Muscle of arm (tissue), 14 donors: ENCODE results near the gene VAPB. TPM values are rescaled to one million over a fixed set of nuclear protein-coding genes. Genes with fewer than 3 reads are reported as not detected.
"Not testable (repeated sequence)": the region's sequence is repeated elsewhere in the genome, so short reads cannot be mapped to it uniquely, and the experiment has no call there.

Experiments
- DNase-seq: peaks from one replicate; pipeline ENCODE4 v3.0.0-alpha.2; 2013
- long read RNA-seq, 11 donors: transcript quantifications; one replicate each; lab custom pipeline, GENCODE V29; 2026
- polyA plus RNA-seq, 12 donors: library from polyadenylated mRNA; unstranded; fragments of 120-200 nt; gene quantifications; one replicate each; pipeline ENCODE4 v1.2.1, GENCODE V29; 2013; ENCODE audit not compliant: insufficient read length in 12 of 12

Gene VAPB, protein sequence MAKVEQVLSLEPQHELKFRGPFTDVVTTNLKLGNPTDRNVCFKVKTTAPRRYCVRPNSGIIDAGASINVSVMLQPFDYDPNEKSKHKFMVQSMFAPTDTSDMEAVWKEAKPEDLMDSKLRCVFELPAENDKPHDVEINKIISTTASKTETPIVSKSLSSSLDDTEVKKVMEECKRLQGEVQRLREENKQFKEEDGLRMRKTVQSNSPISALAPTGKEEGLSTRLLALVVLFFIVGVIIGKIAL
- polyA plus RNA-seq, result 10 to 100 TPM in 11 of 12 donors, not detected in 1; 52.0 to 64.8 (median 58.9) TPM
- long read RNA-seq, donor 1, full-length matches to known transcripts, result 16 of 16 reads
- long read RNA-seq, donor 1, partial matches to known transcripts, result 0 of 16 reads
- long read RNA-seq, donor 1, other reads (novel, unspliced or antisense), result 0 of 16 reads
- long read RNA-seq, donor 2, full-length matches to known transcripts, result 27 of 56 reads
- long read RNA-seq, donor 2, partial matches to known transcripts, result 29 of 56 reads
- long read RNA-seq, donor 2, other reads (novel, unspliced or antisense), result 0 of 56 reads
- long read RNA-seq, donor 3, full-length matches to known transcripts, result 5 of 5 reads
- long read RNA-seq, donor 3, partial matches to known transcripts, result 0 of 5 reads
- long read RNA-seq, donor 3, other reads (novel, unspliced or antisense), result 0 of 5 reads
- long read RNA-seq, donor 4, full-length matches to known transcripts, result 12 of 12 reads
- long read RNA-seq, donor 4, partial matches to known transcripts, result 0 of 12 reads
- long read RNA-seq, donor 4, other reads (novel, unspliced or antisense), result 0 of 12 reads
- long read RNA-seq, donor 5, full-length matches to known transcripts, result 15 of 15 reads
- long read RNA-seq, donor 5, partial matches to known transcripts, result 0 of 15 reads
- long read RNA-seq, donor 5, other reads (novel, unspliced or antisense), result 0 of 15 reads
- long read RNA-seq, donor 6, full-length matches to known transcripts, result 7 of 7 reads
- long read RNA-seq, donor 6, partial matches to known transcripts, result 0 of 7 reads
- long read RNA-seq, donor 6, other reads (novel, unspliced or antisense), result 0 of 7 reads
- long read RNA-seq, donor 7, full-length matches to known transcripts, result 10 of 10 reads
- long read RNA-seq, donor 7, partial matches to known transcripts, result 0 of 10 reads
- long read RNA-seq, donor 7, other reads (novel, unspliced or antisense), result 0 of 10 reads
- long read RNA-seq, donor 8, full-length matches to known transcripts, result 16 of 16 reads
- long read RNA-seq, donor 8, partial matches to known transcripts, result 0 of 16 reads
- long read RNA-seq, donor 8, other reads (novel, unspliced or antisense), result 0 of 16 reads
- long read RNA-seq, donor 9, full-length matches to known transcripts, result 11 of 44 reads
- long read RNA-seq, donor 9, partial matches to known transcripts, result 33 of 44 reads
- long read RNA-seq, donor 9, other reads (novel, unspliced or antisense), result 0 of 44 reads
- long read RNA-seq, donor 10, full-length matches to known transcripts, result 25 of 101 reads
- long read RNA-seq, donor 10, partial matches to known transcripts, result 76 of 101 reads
- long read RNA-seq, donor 10, other reads (novel, unspliced or antisense), result 0 of 101 reads
- long read RNA-seq, donor 11, full-length matches to known transcripts, result 25 of 62 reads
- long read RNA-seq, donor 11, partial matches to known transcripts, result 37 of 62 reads
- long read RNA-seq, donor 11, other reads (novel, unspliced or antisense), result 0 of 62 reads

DNA sequence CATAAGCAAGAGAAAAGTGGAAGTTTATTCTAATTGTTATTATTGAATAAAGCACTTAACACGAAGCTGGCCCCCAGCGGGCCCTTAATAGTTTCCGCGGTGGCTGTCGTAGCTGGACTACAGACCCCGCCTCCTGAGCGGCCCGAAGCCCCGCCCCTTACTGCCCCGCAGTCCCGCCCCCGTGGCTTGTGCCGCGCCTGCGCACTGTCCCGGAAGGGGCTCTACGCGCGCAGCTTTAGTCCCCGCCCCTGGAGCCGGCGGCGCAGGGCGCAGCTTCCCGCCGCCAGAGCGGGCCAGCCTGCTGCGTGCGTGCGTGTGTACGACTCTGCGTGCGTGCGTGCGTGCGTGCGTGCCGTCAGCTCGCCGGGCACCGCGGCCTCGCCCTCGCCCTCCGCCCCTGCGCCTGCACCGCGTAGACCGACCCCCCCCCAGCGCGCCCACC lies at the start of gene VAPB:
Gene VAPB, plus strand, starts transcription at position 348 of the 442 bp plus-strand sequence. CDS start 231 bp downstream, outside the sequence.
- DNase-seq, result peak; percentile 96

DNA sequence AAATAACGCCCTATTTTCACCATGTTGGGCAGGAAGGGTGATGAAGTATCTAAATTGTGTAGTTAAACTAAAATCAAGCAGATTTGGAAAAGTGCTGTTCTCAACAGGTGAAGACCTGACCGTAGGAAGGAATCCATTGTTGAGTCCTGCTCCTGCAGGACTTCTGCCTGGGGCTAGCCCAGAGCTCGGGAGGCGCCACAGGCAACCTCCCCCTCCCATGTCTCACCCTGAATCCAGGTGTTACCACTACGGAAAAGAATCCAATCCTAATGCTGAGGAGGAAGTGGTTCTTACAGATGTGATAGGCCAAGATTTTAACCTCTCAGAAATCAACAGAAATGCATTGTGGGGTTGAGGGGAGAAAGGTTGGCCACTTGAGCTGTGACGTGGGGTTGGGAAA lies 49.3 kb upstream of the VAPB start:
- no peak for DNase-seq

DNA sequence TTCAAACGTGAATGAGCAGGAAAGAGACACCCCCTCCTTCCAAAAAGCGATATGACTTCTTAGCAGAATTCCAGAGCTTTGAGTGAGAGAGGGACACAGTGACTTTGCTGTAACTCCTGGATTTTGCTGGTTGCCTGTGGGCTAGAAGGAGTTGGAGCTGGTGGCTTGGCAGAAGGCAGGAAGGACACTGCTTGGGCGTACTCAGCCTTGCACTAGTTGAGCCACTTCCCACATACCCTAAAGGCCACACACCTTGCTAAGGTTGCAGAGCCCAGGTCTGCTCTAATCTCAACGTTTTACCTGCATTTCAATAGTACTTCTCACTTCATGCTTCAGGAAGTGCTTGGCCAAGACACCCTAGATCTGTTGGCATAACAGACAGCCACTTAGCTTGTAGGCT lies 48.9 kb upstream of the VAPB start:
- DNase-seq, result no peak

GRCh38 chr20:58340853-58341252 lies 48.2 kb upstream of the VAPB start:
- no peak for DNase-seq

- DNase-seq, result no peak
Observed at GRCh38 chr20:58342104-58342945, 46.7 kb upstream of the VAPB start.

DNA sequence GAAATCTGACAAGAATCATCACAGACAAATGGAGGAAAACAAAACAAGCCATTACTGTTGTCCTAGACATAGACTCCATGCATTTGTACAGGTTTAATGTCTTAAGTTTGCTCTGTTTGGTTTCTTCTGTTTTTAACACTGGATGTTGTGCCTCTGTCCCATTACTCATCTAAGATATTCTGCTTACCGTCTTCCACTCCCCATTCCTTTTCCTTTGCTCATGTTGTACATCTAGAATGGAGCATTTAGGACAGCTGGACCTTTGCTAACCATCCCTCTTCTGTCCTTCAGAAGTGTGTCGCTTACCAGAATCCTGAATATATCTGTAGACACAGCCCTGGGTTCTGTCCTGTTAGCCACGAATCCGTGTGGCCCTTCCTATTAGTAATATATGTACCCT lies 44.3 kb upstream of the VAPB start:
- no peak for DNase-seq

- no peak for DNase-seq
Observed at GRCh38 chr20:58349570-58349969, 39.5 kb upstream of the VAPB start.

DNA sequence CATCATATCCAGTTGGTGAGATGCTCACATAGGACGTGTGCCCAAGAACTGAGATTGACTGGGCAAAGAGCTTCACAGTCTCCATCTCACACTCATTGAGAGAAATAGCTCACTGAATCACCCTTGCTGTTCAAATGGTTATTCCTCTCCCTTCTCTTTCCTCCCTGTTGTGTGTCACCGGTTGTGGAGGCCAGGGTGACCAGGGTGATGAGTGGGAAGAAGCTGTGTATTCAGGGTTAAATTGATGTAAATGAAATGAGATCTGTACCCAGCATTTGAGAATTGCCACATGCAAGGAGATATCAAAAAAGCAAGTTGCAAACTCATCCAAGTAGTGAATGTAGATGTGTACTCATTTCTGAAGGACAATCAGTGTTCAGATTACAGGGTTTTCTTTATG lies 36.6 kb upstream of the VAPB start:
- DNase-seq, result no peak

- DNase-seq, result no peak
Observed at GRCh38 chr20:58359441-58359840, 29.6 kb upstream of the VAPB start.

- no peak for DNase-seq
Observed at GRCh38 chr20:58360936-58361335, 28.1 kb upstream of the VAPB start.

GRCh38 chr20:58361481-58362205 lies 27.4 kb upstream of the VAPB start:
- peak; percentile 58 for DNase-seq

DNA sequence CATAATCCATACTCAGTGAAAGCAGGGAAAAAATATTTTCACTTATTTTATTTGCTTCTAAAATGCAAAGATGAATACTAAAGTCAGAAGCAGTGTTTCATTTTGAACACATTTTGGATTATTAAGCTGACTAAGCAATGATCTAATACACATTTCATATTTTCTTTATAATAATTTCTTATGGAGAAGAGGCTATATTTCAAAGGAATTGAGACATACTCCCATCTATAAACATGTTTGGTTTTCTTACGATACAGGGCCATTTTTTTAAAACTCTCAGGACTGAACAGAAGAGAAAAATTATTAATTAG lies 26.9 kb upstream of the VAPB start:
- no peak for DNase-seq

DNA sequence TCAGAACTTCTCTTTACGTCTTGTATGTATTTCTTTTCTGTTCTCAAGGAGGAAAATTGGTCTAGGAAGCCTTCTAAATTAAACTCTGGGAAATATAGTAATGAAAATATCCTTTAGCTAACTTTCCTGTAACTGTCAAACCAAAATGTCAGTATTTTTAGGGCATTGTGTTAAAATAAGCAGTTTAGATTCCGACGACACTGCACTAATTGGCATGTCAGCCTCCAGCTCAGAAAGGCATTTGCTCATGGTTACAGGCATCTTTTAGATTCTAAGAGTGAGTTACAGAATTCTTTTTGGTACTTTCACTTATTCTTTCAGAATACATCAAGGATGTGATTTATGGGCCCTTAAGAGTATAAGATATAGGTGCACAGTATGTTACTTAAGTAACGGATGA lies 26.1 kb upstream of the VAPB start:
- DNase-seq, result no peak

- DNase-seq, result no peak
Observed at GRCh38 chr20:58366866-58367265, 22.2 kb upstream of the VAPB start.

- no peak for DNase-seq
Observed at GRCh38 chr20:58372806-58373205, 16.2 kb upstream of the VAPB start.

GRCh38 chr20:58373296-58373695 lies 15.7 kb upstream of the VAPB start:
- not testable (repeated sequence) for DNase-seq

GRCh38 chr20:58374027-58374850 lies 14.8 kb upstream of the VAPB start:
- DNase-seq, result no peak
